Panc1 (cell line): ENCODE measurements around the gene EEF1AKMT1. TPM values are rescaled to one million over a fixed set of nuclear protein-coding genes. Genes with fewer than 3 reads are reported as not detected.

ENCODE experiments used
- ATAC-seq: fragments of 200-7000 bp; cut with Tn5 transposase; 2 replicates; pipeline ENCODE4 v1.9.1; 2020; ENCODE audit warnings: mild to moderate bottlenecking, moderate library complexity
- BruUV-seq: library from RNA; stranded (reverse); fragments of 400-500 nt; replicated peaks from 2 replicates; lab custom pipeline; 2021; lab: Mats Ljungman, UMichigan
- CTCF ChIA-PET: fragments of 300-600 bp; sonication (Branson Sonifier 250); formaldehyde crosslinking; loops from one replicate; lab custom pipeline; 2022; ENCODE audit warnings: antibody characterized with exemption; lab: Charles Lee
- POLR2A ChIA-PET: fragments of 300-600 bp; sonication (Branson Sonifier 250); formaldehyde crosslinking; loops from one replicate; lab custom pipeline; 2022; ENCODE audit warnings: antibody characterized with exemption; lab: Charles Lee
- DNase-seq: peaks from one replicate; pipeline ENCODE4 v3.0.0-alpha.2; 2010; ENCODE audit warnings: low read depth, low spot score
- H3K27ac ChIP-seq: 2 replicates; pipeline ENCODE4 v1.5.1; 2011; ENCODE audit warnings: mild to moderate bottlenecking, low read length, inconsistent platforms
- H3K27me3 ChIP-seq: fragments of 200-500 bp; sonication (Bioruptor generic); 2 replicates; pipeline ENCODE4 v1.6.0; 2014; ENCODE audit warnings: low read length, inconsistent platforms; ENCODE audit not compliant: control insufficient read depth, insufficient read depth
- H3K36me3 ChIP-seq: fragments of 200-500 bp; sonication (Bioruptor generic); 2 replicates; pipeline ENCODE4 v1.5.1; 2014; ENCODE audit warnings: inconsistent platforms, mild to moderate bottlenecking, low read length, moderate library complexity; ENCODE audit not compliant: control insufficient read depth, insufficient read depth
- H3K4me1 ChIP-seq: 2 replicates; pipeline ENCODE4 v1.5.1; 2011; ENCODE audit warnings: inconsistent platforms, mild to moderate bottlenecking, low read length, moderate library complexity; ENCODE audit not compliant: control insufficient read depth, insufficient read depth
- H3K4me3 ChIP-seq, 2 experiments: 2 replicates each; pipeline ENCODE4 v1.5.1; 2011 to 2012; ENCODE audit warnings: low read depth in 2 of 2, low read length in 2 of 2, mild to moderate bottlenecking in 2 of 2, inconsistent platforms in 1 of 2, moderate library complexity in 1 of 2
- H3K9me3 ChIP-seq: fragments of 200-500 bp; sonication (Bioruptor generic); 2 replicates; pipeline ENCODE4 v1.5.1; 2014; ENCODE audit warnings: low read depth, mild to moderate bottlenecking, inconsistent platforms, low read length, moderate library complexity; ENCODE audit not compliant: control insufficient read depth, insufficient read depth
- CTCF ChIP-seq: fragments of 450-650 bp; IDR thresholded peaks from 2 replicates; pipeline ENCODE4 v1.5.1; 2017; ENCODE audit warnings: mild to moderate bottlenecking
- POLR2AphosphoS5 ChIP-seq: IDR thresholded peaks from 2 replicates; pipeline ENCODE4 v1.6.1; 2012; ENCODE audit warnings: mild to moderate bottlenecking, low read depth, low read length, moderate library complexity
- SIN3A ChIP-seq: IDR thresholded peaks from 2 replicates; pipeline ENCODE4 v1.6.1; 2012; ENCODE audit warnings: low read depth, mild to moderate bottlenecking, low read length, moderate library complexity, borderline replicate concordance; ENCODE audit not compliant: insufficient read depth
- TCF7L2 ChIP-seq: IDR thresholded peaks from 2 replicates; pipeline ENCODE4 v1.6.1; 2011; ENCODE audit warnings: mild to moderate bottlenecking, low read depth, low read length, inconsistent platforms
- in situ Hi-C: cut with HindIII; loops from 2 replicates; pipeline ENCODE4 v1.10.0; 2016; ENCODE audit warnings: low sequenced_read_pairs, low pct_unique_long_range_greater_than_20kb
- intact Hi-C: fragments of 100-400 bp; cut with micrococcal nuclease; formaldehyde crosslinking; loops from one replicate; pipeline ENCODE4 v1.10.0; 2022; ENCODE audit not compliant: unreplicated experiment
- total RNA-seq: library from RNA; stranded (reverse); gene quantifications from one replicate; pipeline ENCODE4 v1.2.1, GENCODE V29; 2021; ENCODE audit not compliant: unreplicated experiment
- TF ChIP-seq, protein P1 (sequence below), 2 experiments: IDR thresholded peaks; 2 replicates each; pipeline ENCODE4 v1.6.1; 2011 to 2012; ENCODE audit warnings: low read depth in 2 of 2, control low read depth in 1 of 2, low read length in 1 of 2, mild to moderate bottlenecking in 1 of 2, moderate library complexity in 1 of 2; ENCODE audit not compliant: insufficient read depth in 1 of 2

Gene EEF1AKMT1
- total RNA-seq, 1 experiment from 2014 or later = 5.4 TPM

DNA sequence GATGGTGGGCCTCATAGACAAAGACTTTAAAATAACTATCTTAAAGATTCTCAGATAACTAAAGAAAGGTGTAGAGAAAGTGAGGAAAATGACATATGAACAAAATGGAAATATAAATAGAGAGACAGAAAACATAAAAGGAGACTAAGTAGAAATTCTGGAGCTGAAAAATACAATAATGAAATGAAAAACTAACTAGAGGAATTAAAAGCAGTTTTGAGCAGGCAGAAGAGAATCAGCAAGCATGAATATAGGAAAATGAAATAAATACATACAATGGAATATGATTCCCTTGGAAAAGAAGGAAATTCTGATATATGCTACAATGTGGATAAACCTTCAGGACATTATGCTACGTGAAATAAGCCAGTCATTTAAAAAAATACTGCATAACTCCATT, 3.9 kb downstream of the EEF1AKMT1 start:
- no TSS peak for BruUV-seq
- no peaks in the 10 kb centered on the region for H3K27me3 ChIP-seq
- no peaks in the 10 kb centered on the region; the same call in 1 of the 2 replicates for H3K36me3 ChIP-seq
- H3K27ac ChIP-seq = no peak overlapping the region
- in situ Hi-C loops = no loop called here
- CTCF ChIA-PET = no interaction called here
- no peak for TF ChIP-seq TCF7L2
- TF ChIP-seq SIN3A = no peak
- no peak for TF ChIP-seq POLR2AphosphoS5
- no peak for TF ChIP-seq CTCF
- TF ChIP-seq, protein P1, sequence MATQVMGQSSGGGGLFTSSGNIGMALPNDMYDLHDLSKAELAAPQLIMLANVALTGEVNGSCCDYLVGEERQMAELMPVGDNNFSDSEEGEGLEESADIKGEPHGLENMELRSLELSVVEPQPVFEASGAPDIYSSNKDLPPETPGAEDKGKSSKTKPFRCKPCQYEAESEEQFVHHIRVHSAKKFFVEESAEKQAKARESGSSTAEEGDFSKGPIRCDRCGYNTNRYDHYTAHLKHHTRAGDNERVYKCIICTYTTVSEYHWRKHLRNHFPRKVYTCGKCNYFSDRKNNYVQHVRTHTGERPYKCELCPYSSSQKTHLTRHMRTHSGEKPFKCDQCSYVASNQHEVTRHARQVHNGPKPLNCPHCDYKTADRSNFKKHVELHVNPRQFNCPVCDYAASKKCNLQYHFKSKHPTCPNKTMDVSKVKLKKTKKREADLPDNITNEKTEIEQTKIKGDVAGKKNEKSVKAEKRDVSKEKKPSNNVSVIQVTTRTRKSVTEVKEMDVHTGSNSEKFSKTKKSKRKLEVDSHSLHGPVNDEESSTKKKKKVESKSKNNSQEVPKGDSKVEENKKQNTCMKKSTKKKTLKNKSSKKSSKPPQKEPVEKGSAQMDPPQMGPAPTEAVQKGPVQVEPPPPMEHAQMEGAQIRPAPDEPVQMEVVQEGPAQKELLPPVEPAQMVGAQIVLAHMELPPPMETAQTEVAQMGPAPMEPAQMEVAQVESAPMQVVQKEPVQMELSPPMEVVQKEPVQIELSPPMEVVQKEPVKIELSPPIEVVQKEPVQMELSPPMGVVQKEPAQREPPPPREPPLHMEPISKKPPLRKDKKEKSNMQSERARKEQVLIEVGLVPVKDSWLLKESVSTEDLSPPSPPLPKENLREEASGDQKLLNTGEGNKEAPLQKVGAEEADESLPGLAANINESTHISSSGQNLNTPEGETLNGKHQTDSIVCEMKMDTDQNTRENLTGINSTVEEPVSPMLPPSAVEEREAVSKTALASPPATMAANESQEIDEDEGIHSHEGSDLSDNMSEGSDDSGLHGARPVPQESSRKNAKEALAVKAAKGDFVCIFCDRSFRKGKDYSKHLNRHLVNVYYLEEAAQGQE (IDR thresholded peaks at IDR 0.05; ENCODE audit: insufficient read depth in 1 of 2, low read depth in 2 of 2, low read length in 1 of 2) = no peak
- H3K4me1 ChIP-seq = 0 out of 2 replicates have a peak, but pooled peaks cover 2% of the 10 kb centered on the region
- H3K4me3 ChIP-seq = no peak overlapping the region
- POLR2A ChIA-PET = no interaction called here
- no peak for DNase-seq
- no peaks in the 10 kb centered on the region for H3K9me3 ChIP-seq
- no peak for ATAC-seq
- intact Hi-C loops = loop anchor here (10.0 kb wide), 1 partner anchor 275 kb away; no protein-coding TSS in a partner anchor

DNA sequence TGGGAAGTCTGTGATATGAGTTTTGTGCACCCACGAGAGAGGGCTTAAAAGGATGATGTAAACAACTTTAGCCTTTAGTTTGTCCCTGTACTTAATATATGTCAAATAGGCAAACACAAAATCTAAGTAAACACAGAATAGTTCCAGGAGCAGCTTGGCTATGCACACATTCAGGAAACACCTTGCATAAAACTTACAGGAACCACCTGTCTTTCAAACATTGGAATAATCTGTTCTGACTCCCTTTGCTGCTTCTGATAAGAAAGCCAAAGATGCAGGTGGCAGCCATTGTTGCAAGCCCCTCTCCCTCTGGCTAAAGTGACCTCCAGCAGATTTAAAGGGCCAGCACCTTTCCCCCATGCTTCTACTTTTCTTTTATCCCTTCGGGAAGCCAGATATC, 4.7 kb downstream of the EEF1AKMT1 start:
- H3K4me1 ChIP-seq = 0 out of 2 replicates have a peak, but pooled peaks cover 2% of the 10 kb centered on the region
- in situ Hi-C loops = no loop called here
- POLR2A ChIA-PET = no interaction called here
- H3K4me3 ChIP-seq = no peak overlapping the region
- H3K27ac ChIP-seq = no peak overlapping the region
- BruUV-seq = no TSS peak
- CTCF ChIA-PET = no interaction called here
- H3K9me3 ChIP-seq = no peaks in the 10 kb centered on the region
- no peaks in the 10 kb centered on the region; the same call in 1 of the 2 replicates for H3K36me3 ChIP-seq
- DNase-seq = no peak
- no peaks in the 10 kb centered on the region for H3K27me3 ChIP-seq
- TF ChIP-seq SIN3A (no peak), POLR2AphosphoS5 (no peak), TCF7L2 (no peak), CTCF (no peak)
- TF ChIP-seq, protein P1 (IDR thresholded peaks at IDR 0.05; ENCODE audit: insufficient read depth in 1 of 2, low read depth in 2 of 2, low read length in 1 of 2) = no peak
- intact Hi-C loops = no loop called here
- no peak for ATAC-seq
